Calu3 (cell line): ENCODE data around the gene ABLIM2. TPM values are rescaled to one million over a fixed set of nuclear protein-coding genes. Genes with fewer than 3 reads are reported as not detected.

ENCODE experiments used
- BruUV-seq: library from RNA; stranded (reverse); fragments of 400-500 nt; replicated peaks from 2 replicates; lab custom pipeline; 2021; lab: Mats Ljungman, UMichigan
- CTCF ChIA-PET: fragments of 300-600 bp; sonication (Branson Sonifier 250); formaldehyde crosslinking; loops from one replicate; lab custom pipeline; 2022; ENCODE audit warnings: antibody characterized with exemption; lab: Charles Lee
- DNase-seq: peaks from one replicate; pipeline ENCODE4 v3.0.0; 2022
- H3K27ac Mint-ChIP-seq: one replicate; pipeline ENCODE4 v1.8.0; 2022; ENCODE audit warnings: mixed read lengths; ENCODE audit not compliant: unreplicated experiment
- H3K27me3 Mint-ChIP-seq: one replicate; pipeline ENCODE4 v1.8.0; 2022; ENCODE audit warnings: mixed read lengths; ENCODE audit not compliant: unreplicated experiment
- H3K36me3 Mint-ChIP-seq: one replicate; pipeline ENCODE4 v1.8.0; 2022; ENCODE audit warnings: mild to moderate bottlenecking, moderate library complexity, mixed read lengths; ENCODE audit not compliant: insufficient read depth, unreplicated experiment
- H3K4me1 Mint-ChIP-seq: one replicate; pipeline ENCODE4 v1.8.0; 2022; ENCODE audit warnings: mild to moderate bottlenecking, low read depth, mixed read lengths; ENCODE audit not compliant: unreplicated experiment
- H3K4me3 Mint-ChIP-seq: one replicate; pipeline ENCODE4 v1.8.0; 2022; ENCODE audit warnings: mild to moderate bottlenecking, low read depth, moderate library complexity, mixed read lengths; ENCODE audit not compliant: unreplicated experiment
- H3K9me3 Mint-ChIP-seq: one replicate; pipeline ENCODE4 v1.8.0; 2022; ENCODE audit warnings: low read depth, mixed read lengths; ENCODE audit not compliant: unreplicated experiment
- intact Hi-C: fragments of 100-400 bp; cut with micrococcal nuclease; formaldehyde crosslinking; loops from one replicate; pipeline ENCODE4 v1.10.0; 2022; ENCODE audit not compliant: unreplicated experiment
- total RNA-seq: library from RNA; stranded (reverse); gene quantifications from 2 replicates; pipeline ENCODE4 v1.2.3, GENCODE V29; 2022
- TF ChIP-seq, protein P1 (sequence below): fragments of 200-600 bp; IDR thresholded peaks from one replicate; pipeline ENCODE4 v1.8.0; 2022; ENCODE audit warnings: antibody characterized with exemption; ENCODE audit not compliant: unreplicated experiment

The ABLIM2 gene
- total RNA-seq, 1 experiment from 2014 or later = 1.0 TPM

DNA sequence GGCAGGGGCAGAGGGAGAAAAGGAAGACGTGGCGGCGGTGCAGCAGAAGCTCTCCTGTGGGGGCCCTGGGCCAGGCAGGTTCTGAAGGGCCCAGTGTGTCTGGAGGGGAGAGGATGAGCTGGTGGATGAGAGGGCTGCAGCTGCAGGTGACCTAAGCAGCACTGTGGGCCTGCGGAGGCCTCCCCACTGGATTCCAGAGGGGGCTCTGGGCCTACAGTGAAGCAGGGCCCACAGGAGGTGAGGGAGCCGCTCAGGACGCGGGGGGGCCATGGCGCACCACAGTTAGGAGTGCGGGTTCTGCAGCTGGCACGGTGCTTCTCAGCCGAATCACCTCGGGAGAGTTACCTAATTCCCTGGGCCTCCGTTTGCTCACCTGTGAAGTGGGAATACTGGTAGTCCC, 10.5 kb downstream of the ABLIM2 start:
- Mint-ChIP-seq H3K36me3 (no peaks in the 10 kb centered on the region), H3K4me1 (no peaks in the 10 kb centered on the region), H3K9me3 (no peaks in the 10 kb centered on the region), H3K27me3 (peaks cover 22% of the 10 kb centered on the region), H3K27ac (no peak overlapping the region), H3K4me3 (no peak overlapping the region)
- no TSS peak for BruUV-seq
- intact Hi-C loops = no loop called here
- CTCF ChIA-PET = no interaction called here
- no peak for DNase-seq
- TF ChIP-seq, protein P1, sequence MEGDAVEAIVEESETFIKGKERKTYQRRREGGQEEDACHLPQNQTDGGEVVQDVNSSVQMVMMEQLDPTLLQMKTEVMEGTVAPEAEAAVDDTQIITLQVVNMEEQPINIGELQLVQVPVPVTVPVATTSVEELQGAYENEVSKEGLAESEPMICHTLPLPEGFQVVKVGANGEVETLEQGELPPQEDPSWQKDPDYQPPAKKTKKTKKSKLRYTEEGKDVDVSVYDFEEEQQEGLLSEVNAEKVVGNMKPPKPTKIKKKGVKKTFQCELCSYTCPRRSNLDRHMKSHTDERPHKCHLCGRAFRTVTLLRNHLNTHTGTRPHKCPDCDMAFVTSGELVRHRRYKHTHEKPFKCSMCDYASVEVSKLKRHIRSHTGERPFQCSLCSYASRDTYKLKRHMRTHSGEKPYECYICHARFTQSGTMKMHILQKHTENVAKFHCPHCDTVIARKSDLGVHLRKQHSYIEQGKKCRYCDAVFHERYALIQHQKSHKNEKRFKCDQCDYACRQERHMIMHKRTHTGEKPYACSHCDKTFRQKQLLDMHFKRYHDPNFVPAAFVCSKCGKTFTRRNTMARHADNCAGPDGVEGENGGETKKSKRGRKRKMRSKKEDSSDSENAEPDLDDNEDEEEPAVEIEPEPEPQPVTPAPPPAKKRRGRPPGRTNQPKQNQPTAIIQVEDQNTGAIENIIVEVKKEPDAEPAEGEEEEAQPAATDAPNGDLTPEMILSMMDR = no peak

DNA sequence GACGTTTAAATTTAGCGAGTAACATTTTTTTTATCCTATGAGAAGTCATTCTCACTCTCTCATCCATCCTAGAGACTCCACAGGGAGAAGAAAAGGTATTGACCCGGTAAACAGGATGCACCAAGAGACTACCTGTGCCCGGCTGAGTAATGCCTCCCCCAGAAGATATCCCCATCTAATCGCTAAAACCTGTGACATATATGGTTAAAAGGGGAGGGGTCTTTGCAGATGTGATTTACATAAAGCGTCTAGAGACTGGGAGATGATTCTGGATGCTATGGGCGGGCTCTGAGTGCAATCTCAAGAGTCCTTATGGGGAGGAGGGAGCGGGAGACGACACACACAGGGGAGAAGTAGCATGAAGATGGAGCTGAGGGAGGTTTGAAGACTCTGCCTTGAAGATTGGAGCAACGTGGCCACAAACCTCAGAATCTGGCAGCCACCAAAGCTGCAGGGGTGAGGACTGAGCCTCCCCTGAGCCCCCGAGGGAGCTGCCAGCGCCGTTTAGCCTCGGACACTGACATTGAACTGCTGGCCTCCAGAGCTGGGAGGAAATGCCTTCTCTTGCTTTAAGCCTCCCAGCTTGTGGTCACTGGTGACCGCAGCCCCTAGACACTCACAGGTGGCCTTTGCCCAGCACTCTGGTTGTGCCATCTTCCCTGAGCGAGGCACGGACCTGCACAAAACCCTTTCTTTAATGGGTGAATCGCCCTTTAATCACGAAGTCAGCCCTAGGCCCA, 11.2 kb downstream of the ABLIM2 start:
- no peak for DNase-seq
- no peak overlapping the region for H3K27ac Mint-ChIP-seq
- H3K4me3 Mint-ChIP-seq = no peak overlapping the region
- TF ChIP-seq, protein P1 = no peak
- H3K9me3 Mint-ChIP-seq = no peaks in the 10 kb centered on the region
- no TSS peak for BruUV-seq
- CTCF ChIA-PET = no interaction called here
- H3K36me3 Mint-ChIP-seq = no peaks in the 10 kb centered on the region
- peaks cover 27% of the 10 kb centered on the region for H3K27me3 Mint-ChIP-seq
- intact Hi-C loops = no loop called here
- H3K4me1 Mint-ChIP-seq = no peaks in the 10 kb centered on the region

DNA sequence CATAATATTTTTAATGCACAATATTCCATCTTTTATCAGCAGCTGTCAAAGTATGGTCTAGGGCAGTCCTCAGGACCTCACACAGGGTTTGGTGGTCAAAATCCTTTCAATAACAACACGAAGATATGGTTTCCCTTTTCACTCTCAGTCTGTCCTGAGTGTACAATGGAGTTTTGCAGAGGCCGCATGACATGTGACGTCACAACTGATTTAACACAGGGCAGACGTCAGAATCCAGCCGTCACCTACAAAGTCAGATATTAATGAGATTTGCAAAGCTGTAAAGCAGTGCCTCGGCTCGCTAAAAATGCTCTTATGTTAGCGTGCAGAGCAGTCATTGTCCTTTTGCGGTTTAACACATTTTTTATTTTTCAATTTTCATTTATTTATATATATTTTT, 12.5 kb downstream of the ABLIM2 start:
- Mint-ChIP-seq H3K9me3 (no peaks in the 10 kb centered on the region), H3K27ac (no peak overlapping the region), H3K36me3 (no peaks in the 10 kb centered on the region), H3K4me3 (no peak overlapping the region), H3K27me3 (peaks cover 36% of the 10 kb centered on the region), H3K4me1 (no peaks in the 10 kb centered on the region)
- intact Hi-C loops = no loop called here
- CTCF ChIA-PET = interaction anchor here (0.7 kb wide), 1 partner anchor 166 kb away, joined by 4 read pairs; no protein-coding TSS in a partner anchor
- TF ChIP-seq, protein P1 = no peak
- DNase-seq = no peak
- no TSS peak for BruUV-seq

DNA sequence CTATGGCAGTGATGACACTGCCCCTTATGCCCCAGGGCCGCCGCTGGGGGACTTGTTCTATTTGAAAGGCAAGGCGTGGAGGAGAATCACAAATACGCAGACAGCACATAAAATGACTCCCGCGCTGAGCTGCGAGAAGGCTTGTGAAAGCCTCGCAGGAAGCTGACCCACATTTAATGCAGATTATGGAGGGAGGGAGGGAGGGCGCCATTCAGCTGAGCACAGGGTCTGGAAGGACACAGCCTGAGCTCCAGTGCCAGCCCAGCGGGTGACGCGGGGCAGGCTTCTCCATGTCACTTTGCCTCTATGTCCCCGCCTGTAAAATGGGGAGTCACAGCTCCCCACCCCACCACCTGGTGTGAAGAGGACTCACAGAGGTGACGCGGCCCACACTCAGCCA, 14.3 kb downstream of the ABLIM2 start:
- TF ChIP-seq, protein P1 = no peak
- Mint-ChIP-seq H3K27me3 (peaks cover 26% of the 10 kb centered on the region), H3K36me3 (no peaks in the 10 kb centered on the region), H3K4me3 (no peak overlapping the region), H3K9me3 (no peaks in the 10 kb centered on the region), H3K4me1 (no peaks in the 10 kb centered on the region), H3K27ac (no peak overlapping the region)
- intact Hi-C loops = no loop called here
- no peak for DNase-seq
- CTCF ChIA-PET = no interaction called here
- no TSS peak for BruUV-seq
